ENCODE results near the gene KRTAP4-7. TPM values are rescaled to one million over a fixed set of nuclear protein-coding genes. Genes with fewer than 3 reads are reported as not detected.
"Not testable (repeated sequence)": the region's sequence is repeated elsewhere in the genome, so short reads cannot be mapped to it uniquely, and the experiment has no call there.

KRTAP4-7 gene
- total RNA-seq, 1 donor from 2014 or later: not detected

DNA sequence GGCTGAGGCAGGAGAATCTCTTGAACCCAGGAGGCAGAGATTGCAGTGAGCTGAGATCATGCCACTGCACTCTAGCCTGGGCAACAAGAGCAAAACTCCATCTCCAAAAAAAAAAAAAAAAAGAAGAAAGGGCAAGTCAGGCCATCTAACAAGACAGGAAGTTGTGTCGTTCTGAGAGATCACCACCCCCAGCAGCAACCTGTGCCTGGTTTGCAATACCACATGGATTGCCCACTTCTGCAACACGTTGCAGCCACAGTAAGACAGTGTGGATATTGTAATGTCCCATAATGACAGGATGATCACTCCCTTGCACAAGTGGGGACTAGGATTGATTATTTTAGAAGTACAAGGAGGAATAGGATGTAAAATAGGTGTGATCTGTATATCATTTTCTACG, 14.9 kb upstream of the KRTAP4-7 start:
- no peak overlapping the region for H3K4me3 ChIP-seq (ENCODE audit: low read depth, low read length)
- TF ChIP-seq, protein P1, sequence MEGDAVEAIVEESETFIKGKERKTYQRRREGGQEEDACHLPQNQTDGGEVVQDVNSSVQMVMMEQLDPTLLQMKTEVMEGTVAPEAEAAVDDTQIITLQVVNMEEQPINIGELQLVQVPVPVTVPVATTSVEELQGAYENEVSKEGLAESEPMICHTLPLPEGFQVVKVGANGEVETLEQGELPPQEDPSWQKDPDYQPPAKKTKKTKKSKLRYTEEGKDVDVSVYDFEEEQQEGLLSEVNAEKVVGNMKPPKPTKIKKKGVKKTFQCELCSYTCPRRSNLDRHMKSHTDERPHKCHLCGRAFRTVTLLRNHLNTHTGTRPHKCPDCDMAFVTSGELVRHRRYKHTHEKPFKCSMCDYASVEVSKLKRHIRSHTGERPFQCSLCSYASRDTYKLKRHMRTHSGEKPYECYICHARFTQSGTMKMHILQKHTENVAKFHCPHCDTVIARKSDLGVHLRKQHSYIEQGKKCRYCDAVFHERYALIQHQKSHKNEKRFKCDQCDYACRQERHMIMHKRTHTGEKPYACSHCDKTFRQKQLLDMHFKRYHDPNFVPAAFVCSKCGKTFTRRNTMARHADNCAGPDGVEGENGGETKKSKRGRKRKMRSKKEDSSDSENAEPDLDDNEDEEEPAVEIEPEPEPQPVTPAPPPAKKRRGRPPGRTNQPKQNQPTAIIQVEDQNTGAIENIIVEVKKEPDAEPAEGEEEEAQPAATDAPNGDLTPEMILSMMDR (conservative IDR thresholded peaks at IDR 0.05; ENCODE audit: low read depth, low read length): no peak
- DNase-seq (ENCODE audit: low read depth): no peak

DNA sequence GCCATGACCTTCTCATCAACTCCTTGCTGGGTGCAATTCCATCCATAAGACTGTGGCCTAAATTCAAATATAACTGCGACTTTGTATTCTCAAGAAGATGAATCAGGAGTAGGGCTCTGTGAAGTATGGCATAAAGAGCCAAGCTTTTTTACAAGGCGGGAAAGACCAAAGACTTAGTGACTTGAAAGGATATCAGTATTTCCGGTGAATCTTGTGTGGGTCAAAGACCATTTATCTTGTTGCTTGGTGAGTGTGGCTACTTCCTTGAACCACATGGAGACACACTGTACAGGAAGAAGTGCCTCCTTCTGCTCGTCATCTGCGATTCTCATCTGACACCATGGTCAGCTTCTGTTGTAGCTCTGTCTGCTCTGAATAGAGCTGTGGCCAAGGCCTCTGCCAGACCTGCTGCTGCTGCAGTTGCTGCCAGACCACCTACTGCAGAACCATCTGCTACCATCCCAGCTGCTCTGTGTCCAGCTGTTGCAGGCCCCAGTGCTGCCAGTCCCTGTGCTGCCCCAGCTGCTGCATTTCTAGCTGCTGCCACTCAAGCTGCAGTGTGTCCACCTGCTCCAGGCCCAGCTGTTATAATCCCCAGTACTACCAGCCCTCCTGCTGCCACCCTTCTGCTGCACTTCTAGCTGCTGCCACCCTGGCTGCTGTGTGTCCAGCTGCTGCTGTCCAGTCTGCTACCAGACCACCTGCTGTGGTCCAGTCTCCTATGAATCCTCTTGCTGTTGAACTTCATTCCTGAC, 12.2 kb upstream of the KRTAP4-7 start:
- no peak for DNase-seq (ENCODE audit: low read depth)
- H3K4me3 ChIP-seq (ENCODE audit: low read depth, low read length): no peak overlapping the region
- TF ChIP-seq, protein P1 (conservative IDR thresholded peaks at IDR 0.05; ENCODE audit: low read depth, low read length): no peak

DNA sequence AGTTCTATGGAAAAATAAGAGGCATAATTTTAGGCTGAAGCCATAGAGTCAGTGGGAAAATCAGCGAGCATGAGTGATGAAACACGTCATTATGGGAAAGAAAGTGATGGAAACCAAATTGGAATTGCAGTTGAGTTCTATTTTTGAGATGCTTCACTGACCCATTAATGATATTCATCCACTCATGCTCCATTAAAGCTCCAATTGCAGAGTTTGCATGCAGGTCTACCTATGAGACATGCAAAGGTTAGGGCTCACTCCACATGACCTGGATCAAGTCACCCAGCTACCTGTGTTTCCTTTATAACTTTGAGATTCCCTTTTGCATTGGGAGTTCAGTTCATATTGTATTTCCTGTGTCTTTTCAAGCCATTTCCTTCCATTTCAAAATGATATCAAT, 10.3 kb upstream of the KRTAP4-7 start:
- no peak for DNase-seq (ENCODE audit: low read depth)
- TF ChIP-seq, protein P1 (conservative IDR thresholded peaks at IDR 0.05; ENCODE audit: low read depth, low read length): no peak
- H3K4me3 ChIP-seq (ENCODE audit: low read depth, low read length): no peak overlapping the region

DNA sequence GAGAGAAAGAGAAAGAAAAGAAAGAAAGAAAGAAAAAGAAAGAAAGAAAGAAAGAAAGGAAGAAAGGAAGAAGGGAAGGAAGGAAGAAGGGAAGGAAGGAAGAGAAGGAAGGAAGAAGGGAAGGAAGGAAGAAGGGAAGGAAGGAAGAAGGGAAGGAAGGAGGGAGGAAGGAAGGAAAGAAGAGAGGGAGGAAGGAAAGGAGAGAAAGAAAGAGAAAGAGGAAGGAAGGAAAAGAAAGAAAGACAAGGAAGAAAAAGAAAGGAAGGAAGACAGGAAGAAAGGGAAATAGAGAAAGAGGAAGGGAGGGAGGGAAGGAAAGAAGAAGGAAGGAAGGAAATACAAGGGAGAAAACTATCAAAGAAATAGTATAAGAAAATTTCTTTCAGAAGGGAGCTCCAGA, 7.2 kb upstream of the KRTAP4-7 start:
- TF ChIP-seq, protein P1 (conservative IDR thresholded peaks at IDR 0.05; ENCODE audit: low read depth, low read length): no peak
- no peak overlapping the region for H3K4me3 ChIP-seq (ENCODE audit: low read depth, low read length)
- no peak for DNase-seq (ENCODE audit: low read depth)

DNA sequence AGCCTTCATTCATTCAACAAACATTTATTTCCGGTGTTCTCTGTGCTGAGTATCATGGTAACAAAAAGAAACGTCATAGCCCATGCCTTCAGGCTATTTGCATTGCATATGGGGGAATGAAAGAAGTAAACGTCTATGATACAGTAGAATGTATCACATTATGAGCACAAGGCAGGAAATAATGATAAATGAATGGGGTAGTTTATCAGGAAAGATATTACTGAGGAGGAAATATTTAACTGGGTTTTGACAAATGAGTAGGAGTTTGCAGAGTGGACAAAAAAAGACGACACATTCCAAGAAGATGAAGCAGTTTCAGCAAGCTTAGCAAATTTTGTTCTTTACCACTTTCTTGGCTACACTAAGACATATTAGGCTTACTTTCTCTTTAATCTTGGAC, 1.3 kb upstream of the KRTAP4-7 start:
- DNase-seq (ENCODE audit: low read depth): no peak
- H3K4me3 ChIP-seq (ENCODE audit: low read depth, low read length): no peak overlapping the region
- TF ChIP-seq, protein P1 (conservative IDR thresholded peaks at IDR 0.05; ENCODE audit: low read depth, low read length): no peak

DNA sequence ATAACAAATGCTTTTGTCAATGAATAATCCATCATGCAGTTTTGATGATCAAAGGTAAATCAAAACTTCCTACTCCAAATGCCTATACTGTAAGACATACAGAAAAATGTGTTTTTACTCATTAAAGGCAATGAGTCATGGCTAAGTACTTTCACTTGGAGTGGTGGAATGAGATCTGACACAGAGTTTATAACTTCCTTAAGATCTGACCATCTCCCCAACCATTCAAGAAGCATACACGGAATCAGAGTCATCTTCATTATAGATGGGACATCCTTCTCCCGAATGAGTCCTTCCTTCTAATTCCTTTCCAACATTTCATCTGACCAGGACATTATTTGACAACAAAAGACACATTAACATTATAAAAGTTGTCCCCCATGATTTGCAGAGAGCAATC, 523 bp upstream of the KRTAP4-7 start:
- DNase-seq (ENCODE audit: low read depth); H3K4me3 ChIP-seq (ENCODE audit: low read depth, low read length): not testable (repeated sequence)

DNA sequence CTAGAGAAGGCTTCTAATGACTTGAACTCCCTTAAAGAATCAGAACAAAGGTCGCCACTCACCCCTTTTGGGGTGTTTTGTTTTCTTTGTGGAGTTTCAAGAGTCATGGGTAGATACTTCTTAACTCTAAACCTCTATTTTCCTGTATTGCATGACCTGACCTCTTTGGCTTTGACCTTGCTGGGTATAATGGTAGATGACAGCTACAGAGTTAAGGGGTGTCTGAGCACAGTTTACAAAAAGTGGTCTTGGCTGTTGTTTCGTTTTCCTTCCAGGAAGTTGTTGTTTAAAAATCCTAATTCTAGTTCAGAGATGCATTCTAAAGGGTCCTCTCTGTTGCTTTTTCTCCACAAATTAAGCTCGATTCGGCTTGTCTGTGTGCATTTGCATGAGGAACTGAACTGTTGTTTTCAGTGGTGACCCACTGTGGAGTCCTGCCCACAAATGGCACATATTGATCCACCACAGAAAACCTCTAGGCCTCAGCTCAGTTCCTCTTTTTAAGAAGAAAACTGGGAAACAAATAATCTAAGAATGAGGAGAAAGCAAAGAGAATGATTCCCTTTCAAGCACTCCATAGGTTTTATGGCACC, 4.9 kb downstream of the KRTAP4-7 start:
- H3K4me3 ChIP-seq (ENCODE audit: low read depth, low read length): not testable (repeated sequence)

DNA sequence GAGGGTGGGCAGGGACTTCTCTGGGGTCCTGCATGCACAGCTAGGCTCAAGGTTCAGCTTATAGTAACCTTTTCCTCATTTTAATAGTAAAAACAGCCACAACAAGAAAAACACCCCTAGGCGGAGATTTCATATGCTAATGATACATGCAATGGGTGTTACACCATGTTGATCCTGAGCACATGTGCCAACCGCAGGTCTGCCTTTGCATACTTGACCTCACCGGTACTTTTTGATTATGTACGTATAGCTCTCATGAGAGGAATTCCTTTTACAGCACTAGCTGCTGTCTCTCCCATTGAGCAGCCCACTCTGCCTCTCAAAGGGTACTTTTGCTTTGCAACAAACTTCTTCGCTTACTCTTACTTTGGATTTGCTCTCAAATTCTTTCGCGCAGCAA, 12.1 kb downstream of the KRTAP4-7 start:
- H3K4me3 ChIP-seq (ENCODE audit: low read depth, low read length): no peak overlapping the region
- TF ChIP-seq, protein P1 (conservative IDR thresholded peaks at IDR 0.05; ENCODE audit: low read depth, low read length): no peak
- no peak for DNase-seq (ENCODE audit: low read depth)

More for the DNA sequence above, 4.9 kb downstream of the KRTAP4-7 start:
- not testable (repeated sequence) for DNase-seq (ENCODE audit: low read depth)

All from epithelial cell of proximal tubule (primary cell).